Esophagus squamous epithelium (tissue), 4 donors: ENCODE data around the gene RCE1.

Experiments used
- CTCF ChIP-seq, 6 experiments: fragments of 450-650 bp in 4 of 6; fragments of 200-600 bp in 2 of 6; sonication (generic) in 2 of 6; IDR thresholded peaks; one replicate each; pipeline ENCODE4 v1.5.1; 2016 to 2019; ENCODE audit warnings: antibody characterized with exemption in 6 of 6, mild to moderate bottlenecking in 4 of 6, moderate library complexity in 4 of 6
- POLR2A ChIP-seq, 4 donors: fragments of 450-650 bp; IDR thresholded peaks; one replicate each; pipeline ENCODE4 v1.6.1; 2017; ENCODE audit warnings: antibody characterized with exemption in 4 of 4, mild to moderate bottlenecking in 4 of 4, moderate library complexity in 3 of 4

GRCh38 chr11:66835768-66836405 lies 7.4 kb upstream of the RCE1 start:
- TF ChIP-seq CTCF (IDR thresholded peaks at IDR 0.05) (no peak), POLR2A (IDR thresholded peaks at IDR 0.05) (no peak)
